ENCODE measurements around the gene ZNF653. TPM values are rescaled to one million over a fixed set of nuclear protein-coding genes. Genes with fewer than 3 reads are reported as not detected.

Gene ZNF653
- total and polyA plus RNA-seq, 2 of the 8 experiments (the other 6 are each of a cell fraction or from before 2014, with no cell fraction given), result 7.0 to 7.9 TPM

GRCh38 chr19:11551603-11552235, 46.1 kb upstream of the ZNF653 start:
- no peak overlapping the region for H2BK12ac ChIP-seq (ENCODE audit: low read depth, low read length)
- peak in 1 of 2 experiments; percentile 83 for DNase-seq (ENCODE audit: low read depth in 1 of 2, low spot score in 2 of 2)
- TF ChIP-seq SIN3A (conservative IDR thresholded peaks at IDR 0.05 in 1 of 2, IDR thresholded peaks at IDR 0.05 in 1 of 2; ENCODE audit: low read depth in 1 of 2, low read length in 2 of 2) (no peak; a peak in 1 of 4 replicates), YY1 (IDR thresholded peaks at IDR 0.05; ENCODE audit: low read depth, low read length) (peak; percentile 7; the same call in 1 of the 2 replicates), MAX (IDR thresholded peaks at IDR 0.05) (peak; percentile 24; the same call in 1 of the 2 replicates), CHD2 (IDR thresholded peaks at IDR 0.05; ENCODE audit: low read length) (0 out of 2 replicates have a peak, but pooled peaks have one; percentile 10), GABPA (IDR thresholded peaks at IDR 0.05; ENCODE audit: borderline replicate concordance, insufficient read depth, low read length) (no peak), SUZ12 (IDR thresholded peaks at IDR 0.05; ENCODE audit: low read length) (no peak), CHD1 (IDR thresholded peaks at IDR 0.05; ENCODE audit: low read depth, low read length) (no peak), POLR2AphosphoS5 (IDR thresholded peaks at IDR 0.05; ENCODE audit: low read depth, low read length) (peak; percentile 66)
- TF ChIP-seq, protein P1, sequence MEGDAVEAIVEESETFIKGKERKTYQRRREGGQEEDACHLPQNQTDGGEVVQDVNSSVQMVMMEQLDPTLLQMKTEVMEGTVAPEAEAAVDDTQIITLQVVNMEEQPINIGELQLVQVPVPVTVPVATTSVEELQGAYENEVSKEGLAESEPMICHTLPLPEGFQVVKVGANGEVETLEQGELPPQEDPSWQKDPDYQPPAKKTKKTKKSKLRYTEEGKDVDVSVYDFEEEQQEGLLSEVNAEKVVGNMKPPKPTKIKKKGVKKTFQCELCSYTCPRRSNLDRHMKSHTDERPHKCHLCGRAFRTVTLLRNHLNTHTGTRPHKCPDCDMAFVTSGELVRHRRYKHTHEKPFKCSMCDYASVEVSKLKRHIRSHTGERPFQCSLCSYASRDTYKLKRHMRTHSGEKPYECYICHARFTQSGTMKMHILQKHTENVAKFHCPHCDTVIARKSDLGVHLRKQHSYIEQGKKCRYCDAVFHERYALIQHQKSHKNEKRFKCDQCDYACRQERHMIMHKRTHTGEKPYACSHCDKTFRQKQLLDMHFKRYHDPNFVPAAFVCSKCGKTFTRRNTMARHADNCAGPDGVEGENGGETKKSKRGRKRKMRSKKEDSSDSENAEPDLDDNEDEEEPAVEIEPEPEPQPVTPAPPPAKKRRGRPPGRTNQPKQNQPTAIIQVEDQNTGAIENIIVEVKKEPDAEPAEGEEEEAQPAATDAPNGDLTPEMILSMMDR (IDR thresholded peaks at IDR 0.05; ENCODE audit: control extremely low read depth in 1 of 3, insufficient read depth in 1 of 3, low read depth in 1 of 3, low read length in 3 of 3), result peak; percentile 91 to 96 (median 94)

More at GRCh38 chr19:11551603-11552235, 46.1 kb upstream of the ZNF653 start:
- Histone ChIP-seq H2AK5ac (ENCODE audit: low read depth, low read length) (no peak overlapping the region; the same call in 1 of the 2 replicates), H2BK5ac (ENCODE audit: low read depth, low read length) (no peak overlapping the region; the same call in 1 of the 2 replicates), H3K23me2 (ENCODE audit: low read depth, low read length) (no peaks in the 10 kb centered on the region), H3K9me3 (ENCODE audit: insufficient read depth in 2 of 2, low read depth in 1 of 2, low read length in 1 of 2) (no peaks in the 10 kb centered on the region), H3K4me1 (replicated peaks in 1 of 4; ENCODE audit: control insufficient read depth in 3 of 4, insufficient read depth in 4 of 4, low read length in 3 of 4) (0 out of 7 replicates have a peak, but pooled peaks cover 0 to 4% (median 0%) of the 10 kb centered on the region in 4 experiments), H3K4me3 (ENCODE audit: extremely low read depth in 1 of 4, insufficient read depth in 2 of 4, low read depth in 3 of 4, low read length in 4 of 4) (no peak overlapping the region), H4K5ac (ENCODE audit: insufficient read length, low read depth, low read length) (no peak overlapping the region), H3K36me3 (ENCODE audit: control insufficient read depth in 2 of 4, insufficient read depth in 4 of 4, low read length in 3 of 4) (peaks cover 0 to 24% (median 15%) of the 10 kb centered on the region in 4 experiments; a peak in 5 of 8 replicates), H3K27ac (ENCODE audit: low read depth, low read length) (no peak overlapping the region), H3K14ac (ENCODE audit: insufficient read length) (no peak overlapping the region), H4K20me1 (replicated peaks in 1 of 2; ENCODE audit: control insufficient read depth in 1 of 2, insufficient read depth in 2 of 2, low read length in 2 of 2) (peaks cover 2 to 19% of the 10 kb centered on the region in 2 experiments), H2BK15ac (ENCODE audit: low read length) (no peak overlapping the region), H4K91ac (replicated peaks; ENCODE audit: insufficient read length, low read length) (no peak overlapping the region), H3K56ac (replicated peaks; ENCODE audit: insufficient read length, low read depth, low read length) (no peak overlapping the region), H3K4me2 (ENCODE audit: insufficient read depth in 1 of 2, low read depth in 2 of 2, low read length in 2 of 2) (no peak overlapping the region), H3K79me2 (ENCODE audit: control insufficient read depth in 1 of 2, insufficient read depth in 2 of 2, low read length in 2 of 2) (peaks cover 0 to 14% of the 10 kb centered on the region in 2 experiments; a peak in 2 of 4 replicates), H2BK120ac (replicated peaks; ENCODE audit: low read depth, low read length) (no peak overlapping the region), H3K23ac (ENCODE audit: insufficient read length) (no peak overlapping the region), H2BK20ac (ENCODE audit: low read length) (no peak overlapping the region), H4K8ac (ENCODE audit: extremely low read depth, insufficient read depth, low read length) (no peak overlapping the region), H3K4ac (replicated peaks; ENCODE audit: insufficient read length, low read depth, low read length) (no peak overlapping the region), H3K79me1 (ENCODE audit: low read depth, low read length) (peaks cover 10% of the 10 kb centered on the region), H3K27me3 (replicated peaks in 1 of 4; ENCODE audit: control insufficient read depth in 3 of 4, extremely low read depth in 1 of 4, insufficient read depth in 3 of 4, low read length in 3 of 4) (no peaks in the 10 kb centered on the region), H3K18ac (ENCODE audit: extremely low read depth, low read length) (no peak overlapping the region), H2AFZ (ENCODE audit: low read length) (no peak overlapping the region), H3K9ac (replicated peaks in 1 of 4; ENCODE audit: extremely low read depth in 1 of 4, low read depth in 3 of 4, low read length in 3 of 4) (no peak overlapping the region)
- POLR2A ChIA-PET (ENCODE audit: partially characterized antibody), result interaction anchor here (0.6 to 1.5 kb wide), 10 partner anchors 9 to 261 kb away, joined by 3 to 5 read pairs (median 4); no protein-coding TSS in a partner anchor
- no peak for FAIRE-seq
- WGBS, 2 experiments (ENCODE audit: extremely low coverage in 1 of 2, insufficient coverage in 1 of 2, insufficient read length in 1 of 2, insufficient replicate concordance in 2 of 2, low coverage in 1 of 2, low lambda C conversion rate in 2 of 2, missing lambda C conversion rate in 1 of 2), result 84% methylated on average over 24 of the region's 26 CpGs; no CpG with 5 or more reads in 1 of the 2 experiments
- CTCF ChIA-PET (ENCODE audit: partially characterized antibody), result interaction anchor here (0.6 to 2.3 kb wide), 19 partner anchors 8 to 245 kb away, joined by 3 to 10 read pairs (median 4); partner anchors contain the start of gene CNN1
